Hindlimb muscle (tissue), 1 donor: ENCODE measurements around the gene MUC15. TPM values are rescaled to one million over a fixed set of nuclear protein-coding genes. Genes with fewer than 3 reads are reported as not detected.
"Not testable (repeated sequence)": the region's sequence is repeated elsewhere in the genome, so short reads cannot be mapped to it uniquely, and the experiment has no call there.

Experiments used
- DNase-seq: peaks from one replicate; pipeline ENCODE4 v3.0.0-alpha.2; 2013
- polyA plus RNA-seq: library from polyadenylated mRNA; unstranded; fragments of 120-200 nt; gene quantifications from one replicate; pipeline ENCODE4 v1.2.1, GENCODE V29; 2013; ENCODE audit not compliant: insufficient read length

The MUC15 gene
- polyA plus RNA-seq, result 0.48 TPM

- DNase-seq, result no peak
Observed at GRCh38 chr11:26571861-26572654, at the start of gene MUC15. MUC15 (minus strand) TSS chr11:26572263; CDS start chr11:26567094, 5,169 bp downstream.

GRCh38 chr11:26621132-26621531 lies 49.1 kb upstream of the MUC15 start:
- no peak for DNase-seq

- no peak for DNase-seq
Observed at GRCh38 chr11:26620282-26621045, 48.4 kb upstream of the MUC15 start.

- DNase-seq, result no peak
Observed at GRCh38 chr11:26618441-26618840, 46.4 kb upstream of the MUC15 start.

GRCh38 chr11:26613759-26614158 lies 41.7 kb upstream of the MUC15 start:
- DNase-seq, result no peak

GRCh38 chr11:26608507-26609146 lies 36.6 kb upstream of the MUC15 start:
- no peak for DNase-seq

- DNase-seq, result no peak
Observed at GRCh38 chr11:26607725-26608506, 35.9 kb upstream of the MUC15 start.

GRCh38 chr11:26599876-26600434 lies 27.9 kb upstream of the MUC15 start:
- DNase-seq, result no peak

- no peak for DNase-seq
Observed at GRCh38 chr11:26599425-26599824, 27.4 kb upstream of the MUC15 start.

GRCh38 chr11:26597899-26598298 lies 25.8 kb upstream of the MUC15 start:
- no peak for DNase-seq

GRCh38 chr11:26597049-26597689 lies 25.1 kb upstream of the MUC15 start:
- DNase-seq, result not testable (repeated sequence)

GRCh38 chr11:26595207-26595865 lies 23.3 kb upstream of the MUC15 start:
- not testable (repeated sequence) for DNase-seq

- DNase-seq, result no peak
Observed at GRCh38 chr11:26593691-26594090, 21.6 kb upstream of the MUC15 start.

- no peak for DNase-seq
Observed at GRCh38 chr11:26587073-26587472, 15.0 kb upstream of the MUC15 start.

GRCh38 chr11:26584818-26585217 lies 12.8 kb upstream of the MUC15 start:
- no peak for DNase-seq

- no peak for DNase-seq
Observed at GRCh38 chr11:26583550-26583949, 11.5 kb upstream of the MUC15 start.

GRCh38 chr11:26580929-26581328 lies 8.9 kb upstream of the MUC15 start:
- no peak for DNase-seq

- no peak for DNase-seq
Observed at GRCh38 chr11:26579683-26580082, 7.6 kb upstream of the MUC15 start.

GRCh38 chr11:26578998-26579661 lies 7.1 kb upstream of the MUC15 start:
- DNase-seq, result no peak

GRCh38 chr11:26575946-26576345 lies 3.9 kb upstream of the MUC15 start:
- DNase-seq, result no peak
